ENCODE measurements around the gene FAM221B.

GRCh38 chr9:35766997-35767396 lies 61.5 kb downstream of the FAM221B start:
- TF ChIP-seq SMC3 (IDR thresholded peaks at IDR 0.05; ENCODE audit: low read depth, low read length): no peak
- TF ChIP-seq, protein P1, sequence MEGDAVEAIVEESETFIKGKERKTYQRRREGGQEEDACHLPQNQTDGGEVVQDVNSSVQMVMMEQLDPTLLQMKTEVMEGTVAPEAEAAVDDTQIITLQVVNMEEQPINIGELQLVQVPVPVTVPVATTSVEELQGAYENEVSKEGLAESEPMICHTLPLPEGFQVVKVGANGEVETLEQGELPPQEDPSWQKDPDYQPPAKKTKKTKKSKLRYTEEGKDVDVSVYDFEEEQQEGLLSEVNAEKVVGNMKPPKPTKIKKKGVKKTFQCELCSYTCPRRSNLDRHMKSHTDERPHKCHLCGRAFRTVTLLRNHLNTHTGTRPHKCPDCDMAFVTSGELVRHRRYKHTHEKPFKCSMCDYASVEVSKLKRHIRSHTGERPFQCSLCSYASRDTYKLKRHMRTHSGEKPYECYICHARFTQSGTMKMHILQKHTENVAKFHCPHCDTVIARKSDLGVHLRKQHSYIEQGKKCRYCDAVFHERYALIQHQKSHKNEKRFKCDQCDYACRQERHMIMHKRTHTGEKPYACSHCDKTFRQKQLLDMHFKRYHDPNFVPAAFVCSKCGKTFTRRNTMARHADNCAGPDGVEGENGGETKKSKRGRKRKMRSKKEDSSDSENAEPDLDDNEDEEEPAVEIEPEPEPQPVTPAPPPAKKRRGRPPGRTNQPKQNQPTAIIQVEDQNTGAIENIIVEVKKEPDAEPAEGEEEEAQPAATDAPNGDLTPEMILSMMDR (conservative IDR thresholded peaks at IDR 0.05; ENCODE audit: low read depth, low read length): no peak
- no peak for TF ChIP-seq RAD21 (IDR thresholded peaks at IDR 0.05; ENCODE audit: low read length)
- TF ChIP-seq CEBPB (IDR thresholded peaks at IDR 0.05; ENCODE audit: low read depth, low read length): no peak
- no peak for TF ChIP-seq POLR2A (IDR thresholded peaks at IDR 0.05; ENCODE audit: low read depth, low read length)
- TF ChIP-seq RFX5 (IDR thresholded peaks at IDR 0.05; ENCODE audit: low read depth, low read length): no peak
- TF ChIP-seq FOS (IDR thresholded peaks at IDR 0.05; ENCODE audit: low read depth, low read length): no peak
- no peak for TF ChIP-seq MAZ (IDR thresholded peaks at IDR 0.05; ENCODE audit: borderline replicate concordance, low read depth, low read length)
- TF ChIP-seq NFE2L2 (IDR thresholded peaks at IDR 0.05; ENCODE audit: low read depth, low read length): no peak
